Motor neuron (in vitro differentiated cells): ENCODE measurements around the gene RASGRF2. TPM values are rescaled to one million over a fixed set of nuclear protein-coding genes. Genes with fewer than 3 reads are reported as not detected.

Experiments
- ATAC-seq, 8 experiments: fragments of 200-7000 bp; cut with Tn5 transposase; replicated peaks in 6 of 8; 2 replicates each; pipeline ENCODE4 v1.8.0; 2021; ENCODE audit warnings: mild to moderate bottlenecking in 8 of 8, moderate library complexity in 8 of 8
- H3K27ac ChIP-seq, 2 donors: fragments of 250-450 bp; sonication (Bioruptor Pico); 2 replicates each; pipeline ENCODE4 v1.9.0; 2021; ENCODE audit warnings: antibody characterized with exemption in 2 of 2, mild to moderate bottlenecking in 2 of 2, moderate library complexity in 1 of 2
- H3K4me1 ChIP-seq, 2 donors: fragments of 250-450 bp; sonication (Bioruptor Pico); replicated peaks in 1 of 2; 2 replicates each; pipeline ENCODE4 v1.6.1; 2021; ENCODE audit warnings: antibody characterized with exemption in 2 of 2, mild to moderate bottlenecking in 2 of 2, moderate library complexity in 1 of 2
- H3K4me3 ChIP-seq, 5 donors: fragments of 250-450 bp; sonication (Bioruptor Pico); 2 replicates each; pipeline ENCODE4 v1.9.0; 2021; ENCODE audit warnings: antibody characterized with exemption in 5 of 5, mild to moderate bottlenecking in 5 of 5, moderate library complexity in 4 of 5
- WGBS, 10 experiments: fragments of 450-650 bp; shearing (Covaris generic); methylation state at CpG; one replicate each; pipeline ENCODE4 v1.0.0; 2022; 5-methylcytosine and 5-hydroxymethylcytosine counted together
- in situ Hi-C, 9 experiments: fragments of 400-800 bp; cut with MboI; loops; one replicate each; pipeline ENCODE4 v1.15.0; 2021; ENCODE audit warnings: low sequenced_read_pairs in 9 of 9, low pct_unique_long_range_greater_than_20kb in 2 of 9; ENCODE audit not compliant: unreplicated experiment in 9 of 9
- total RNA-seq, 8 experiments: library from RNA; unstranded; fragments of 300-600 nt; gene quantifications; 2 replicates each; pipeline versions ENCODE4 v1.2.3 to v1.2.4, GENCODE V29; 2022

The RASGRF2 gene
- total RNA-seq, 8 experiments from 2014 or later: 0.20 to 9.8 (median 1.7) TPM

- no peaks in the 10 kb centered on the region for H3K4me1 ChIP-seq
- in situ Hi-C loops: no loop called here
- 53 to 94% (median 82%) methylated on average over 1 to 2 of the region's 2 CpGs; no CpG with 5 or more reads in 6 of the 10 experiments for WGBS, 10 experiments
- H3K4me3 ChIP-seq: no peak overlapping the region
- no peak overlapping the region for H3K27ac ChIP-seq
- ATAC-seq: no peak
Observed at GRCh38 chr5:81078930-81079329, 118.8 kb downstream of the RASGRF2 start.

GRCh38 chr5:81080809-81081460 is 120.8 kb downstream of the RASGRF2 start:
- 40 to 100% (median 86%) methylated on average over 1 to 9 of the region's 9 CpGs for WGBS, 10 experiments
- in situ Hi-C loops: no loop called here
- ATAC-seq: no peak
- Histone ChIP-seq H3K4me1 (no peaks in the 10 kb centered on the region), H3K4me3 (no peak overlapping the region), H3K27ac (no peak overlapping the region)

GRCh38 chr5:81081461-81081835 is 121.3 kb downstream of the RASGRF2 start:
- ATAC-seq: no peak
- 47 to 100% (median 89%) methylated on average over 2 to 8 of the region's 8 CpGs; no CpG with 5 or more reads in 1 of the 10 experiments for WGBS, 10 experiments
- no peak overlapping the region for H3K27ac ChIP-seq
- no peak overlapping the region for H3K4me3 ChIP-seq
- in situ Hi-C loops: no loop called here
- no peaks in the 10 kb centered on the region for H3K4me1 ChIP-seq

DNA sequence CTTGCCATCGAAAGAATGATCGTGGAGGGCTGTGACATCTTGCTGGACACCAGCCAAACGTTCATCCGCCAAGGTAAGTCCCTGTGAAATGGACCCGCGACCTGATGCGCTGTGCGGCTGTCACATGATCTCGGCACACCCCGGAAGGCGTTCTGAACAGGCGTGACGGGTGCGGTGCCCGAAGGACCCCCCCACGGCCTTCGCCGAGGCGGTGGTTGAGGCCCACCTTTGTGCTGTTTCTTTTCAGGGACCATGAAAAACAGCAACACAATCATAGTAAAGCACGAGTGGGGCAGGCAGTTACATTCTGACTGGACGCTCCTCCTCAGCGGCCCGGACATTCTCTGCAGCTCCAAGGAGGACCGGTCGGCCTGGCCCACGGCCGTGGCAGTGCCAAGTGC is 126.7 kb downstream of the RASGRF2 start:
- H3K4me1 ChIP-seq: no peaks in the 10 kb centered on the region
- in situ Hi-C loops: no loop called here
- H3K4me3 ChIP-seq: no peak overlapping the region
- 69 to 100% (median 93%) methylated on average over 1 to 9 of the region's 27 CpGs; no CpG with 5 or more reads in 3 of the 10 experiments for WGBS, 10 experiments
- ATAC-seq: no peak
- no peak overlapping the region for H3K27ac ChIP-seq

DNA sequence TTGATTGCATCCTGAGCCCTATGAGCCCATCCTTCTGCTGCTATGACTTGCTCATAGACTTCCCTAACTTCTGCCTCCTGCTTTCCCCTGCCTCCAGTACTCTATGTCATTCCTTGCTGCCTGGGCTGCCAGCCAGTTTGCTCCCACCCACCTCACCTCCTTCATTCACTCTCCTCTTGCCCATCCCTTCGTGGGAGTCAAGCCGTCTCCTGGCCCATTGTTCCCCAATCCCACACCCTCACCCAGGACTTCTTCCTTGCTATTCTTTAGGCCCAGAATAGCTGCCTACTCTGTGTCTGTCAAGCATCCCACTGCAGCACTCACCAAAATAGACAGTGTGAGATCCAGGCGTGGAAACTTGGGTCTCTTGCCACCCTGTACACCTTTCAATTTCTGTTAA is 131.0 kb downstream of the RASGRF2 start:
- WGBS, 10 experiments: 40 to 100% (median 90%) methylated on average over 1 to 3 of the region's 3 CpGs; no CpG with 5 or more reads in 3 of the 10 experiments
- Histone ChIP-seq H3K4me3 (no peak overlapping the region), H3K4me1 (no peaks in the 10 kb centered on the region), H3K27ac (no peak overlapping the region)
- in situ Hi-C loops: no loop called here
- ATAC-seq: no peak

- no peak for ATAC-seq
- in situ Hi-C loops: no loop called here
- Histone ChIP-seq H3K4me3 (no peak overlapping the region), H3K27ac (no peak overlapping the region), H3K4me1 (no peaks in the 10 kb centered on the region)
- WGBS, 10 experiments: 0 to 100% (median 70%) methylated on average over 1 to 2 of the region's 2 CpGs; no CpG with 5 or more reads in 2 of the 10 experiments
Observed at GRCh38 chr5:81093536-81094196, 133.5 kb downstream of the RASGRF2 start.

- ATAC-seq: no peak
- Histone ChIP-seq H3K4me3 (no peak overlapping the region), H3K27ac (no peak overlapping the region), H3K4me1 (no peaks in the 10 kb centered on the region)
- WGBS, 10 experiments: 33 to 100% (median 92%) methylated on average over 1 of the region's 1 CpG; no CpG with 5 or more reads in 2 of the 10 experiments
- in situ Hi-C loops: no loop called here
Observed at GRCh38 chr5:81095835-81096234, 135.7 kb downstream of the RASGRF2 start.

DNA sequence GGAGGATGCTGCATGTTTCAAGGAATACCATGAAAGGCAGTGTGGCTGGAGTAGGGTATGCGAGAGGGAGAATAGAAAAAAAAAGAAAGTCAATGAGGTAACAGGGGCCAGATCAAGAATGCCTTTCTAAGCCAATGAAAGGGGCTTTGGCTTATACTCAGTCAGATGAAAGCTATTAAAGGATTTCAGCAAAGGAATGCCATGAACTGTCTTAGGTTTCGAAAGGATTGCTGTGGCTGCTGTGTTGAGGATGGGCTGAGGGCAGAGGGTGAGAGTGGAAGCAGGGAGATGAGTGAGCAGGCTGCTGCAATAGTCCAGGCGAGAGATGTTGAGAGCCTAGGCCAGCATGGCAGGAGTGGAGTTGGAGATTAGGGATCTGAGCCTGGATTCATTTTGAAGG is 137.6 kb downstream of the RASGRF2 start:
- no peak for ATAC-seq
- Histone ChIP-seq H3K27ac (no peak overlapping the region), H3K4me1 (peaks cover 0 to 10% of the 10 kb centered on the region in 2 donors), H3K4me3 (no peak overlapping the region)
- 7 to 93% (median 82%) methylated on average over 1 to 3 of the region's 3 CpGs; no CpG with 5 or more reads in 1 of the 10 experiments for WGBS, 10 experiments
- in situ Hi-C loops: no loop called here

DNA sequence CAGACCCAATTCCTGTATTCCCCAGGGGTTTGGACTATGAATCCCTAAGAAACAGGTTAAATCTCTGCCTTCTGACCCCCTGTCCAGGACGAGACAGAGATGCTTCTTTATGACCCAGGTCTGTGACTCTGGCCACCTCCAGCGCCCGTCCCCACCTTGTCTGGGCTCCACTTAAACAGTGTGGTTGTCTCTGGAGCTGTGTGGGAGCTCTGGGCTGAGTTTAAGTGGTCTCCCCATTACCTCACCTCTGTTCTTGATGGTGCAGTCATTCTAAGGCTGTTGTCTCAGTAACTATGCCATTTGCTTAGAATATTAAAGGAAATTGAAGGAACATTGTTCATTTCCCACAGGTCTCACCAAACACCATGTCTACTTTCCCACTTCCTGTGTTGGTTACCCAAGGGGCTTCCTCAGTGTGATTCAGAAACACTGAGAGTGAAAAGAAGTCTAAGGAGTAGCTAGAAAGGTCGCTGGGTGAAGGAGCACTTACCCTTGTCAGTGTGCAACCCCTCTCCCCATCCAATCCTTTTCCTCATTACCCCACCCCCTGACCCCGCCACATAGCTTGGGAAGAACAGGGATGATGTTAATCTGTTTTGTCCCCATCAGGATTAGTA is 145.2 kb downstream of the RASGRF2 start:
- 14 to 100% (median 83%) methylated on average over 1 to 2 of the region's 5 CpGs; no CpG with 5 or more reads in 4 of the 10 experiments for WGBS, 10 experiments
- H3K27ac ChIP-seq: no peak overlapping the region
- peaks cover 0 to 10% of the 10 kb centered on the region in 2 donors for H3K4me1 ChIP-seq
- ATAC-seq: no peak
- H3K4me3 ChIP-seq: no peak overlapping the region
- in situ Hi-C loops: no loop called here

DNA sequence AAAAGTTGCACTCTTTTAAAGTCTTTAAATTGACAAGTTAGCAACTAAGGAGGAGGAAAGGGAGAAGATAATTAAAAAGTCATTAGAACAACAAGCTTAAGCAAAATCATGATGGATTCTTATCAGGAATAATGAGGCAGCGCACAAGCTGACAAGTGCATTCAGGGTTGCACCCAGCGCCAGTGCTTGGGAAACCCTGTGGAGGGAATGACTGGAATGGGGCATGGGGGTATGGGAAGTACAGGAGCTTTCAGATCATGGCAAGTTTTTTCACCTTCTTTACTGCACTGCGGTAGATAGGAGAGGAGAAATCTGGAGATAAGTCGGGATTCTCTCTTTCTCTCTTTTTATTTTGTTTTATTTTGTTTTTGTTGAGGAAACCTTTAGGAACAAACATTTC is 155.1 kb downstream of the RASGRF2 start:
- 31 to 100% (median 92%) methylated on average over 1 to 4 of the region's 4 CpGs; no CpG with 5 or more reads in 1 of the 10 experiments for WGBS, 10 experiments
- no peak for ATAC-seq
- in situ Hi-C loops: no loop called here

GRCh38 chr5:81117566-81117965 is 157.4 kb downstream of the RASGRF2 start:
- H3K27ac ChIP-seq: no peak overlapping the region
- H3K4me1 ChIP-seq: no peaks in the 10 kb centered on the region
- WGBS, 10 experiments: 41 to 100% (median 94%) methylated on average over 1 to 3 of the region's 3 CpGs; no CpG with 5 or more reads in 3 of the 10 experiments
- ATAC-seq: no peak
- in situ Hi-C loops: no loop called here
- H3K4me3 ChIP-seq: no peak overlapping the region

More for the DNA sequence above, 155.1 kb downstream of the RASGRF2 start:
- H3K4me1 ChIP-seq: no peaks in the 10 kb centered on the region
- no peak overlapping the region for H3K27ac ChIP-seq
- H3K4me3 ChIP-seq: no peak overlapping the region

DNA sequence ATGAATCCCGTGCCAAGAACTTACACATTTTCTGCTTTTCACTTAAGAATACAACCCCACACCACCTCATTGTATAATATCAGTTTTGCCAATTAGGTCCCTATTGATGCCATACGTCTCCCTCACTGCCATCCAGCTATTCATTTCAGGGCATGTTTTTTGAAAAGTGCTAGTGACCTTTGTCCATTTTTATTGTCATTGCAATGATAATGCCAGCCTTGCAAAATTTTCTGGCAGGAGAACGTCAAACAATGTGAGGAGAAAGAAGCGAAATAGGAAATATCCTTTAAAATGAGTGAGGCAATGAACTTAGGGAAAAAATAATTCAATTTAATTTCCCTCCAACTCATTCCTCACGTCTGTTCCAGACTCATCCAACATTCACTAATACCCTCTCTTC is 161.1 kb downstream of the RASGRF2 start:
- no peaks in the 10 kb centered on the region for H3K4me1 ChIP-seq
- in situ Hi-C loops: no loop called here
- H3K27ac ChIP-seq: no peak overlapping the region
- no peak for ATAC-seq
- 47 to 100% (median 83%) methylated on average over 1 to 5 of the region's 5 CpGs for WGBS, 10 experiments
- no peak overlapping the region for H3K4me3 ChIP-seq

GRCh38 chr5:81121836-81122630 is 161.9 kb downstream of the RASGRF2 start:
- no peak for ATAC-seq
- in situ Hi-C loops: no loop called here
- WGBS, 10 experiments: 11 to 90% (median 74%) methylated on average over 2 to 7 of the region's 7 CpGs
- H3K4me3 ChIP-seq: no peak overlapping the region
- no peak overlapping the region for H3K27ac ChIP-seq
- no peaks in the 10 kb centered on the region for H3K4me1 ChIP-seq
